GM21447 (cell line): Measurements from ENCODE around the gene FAM151B.
"Not testable (repeated sequence)": the region's sequence is repeated elsewhere in the genome, so short reads cannot be mapped to it uniquely, and the experiment has no call there.

Experiments
- ATAC-seq: cut with Tn5 transposase; IDR thresholded peaks from one replicate; pipeline ENCODE4 v1.9.1; 2021; ENCODE audit not compliant: unreplicated experiment

The FAM151B gene

DNA sequence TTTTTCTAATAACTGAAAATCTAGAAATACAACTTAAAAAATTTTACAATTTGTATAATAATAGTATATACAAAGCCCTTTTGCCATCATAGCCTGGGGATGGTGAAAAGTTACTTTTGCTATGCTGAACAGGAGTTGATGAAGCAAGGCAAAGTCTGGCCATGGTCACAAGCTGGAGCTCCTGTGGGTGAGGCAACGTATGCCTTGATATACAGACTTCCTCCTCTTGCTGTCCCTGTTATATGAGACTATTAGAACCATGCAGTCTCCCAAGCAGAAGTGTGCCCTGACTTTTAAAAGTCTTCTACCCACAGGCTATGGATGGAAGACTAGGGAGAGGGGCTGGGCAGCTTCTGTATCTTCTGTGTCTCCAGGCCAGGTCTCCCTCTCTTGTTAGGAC lies 15.7 kb downstream of the FAM151B start:
- ATAC-seq: no peak

DNA sequence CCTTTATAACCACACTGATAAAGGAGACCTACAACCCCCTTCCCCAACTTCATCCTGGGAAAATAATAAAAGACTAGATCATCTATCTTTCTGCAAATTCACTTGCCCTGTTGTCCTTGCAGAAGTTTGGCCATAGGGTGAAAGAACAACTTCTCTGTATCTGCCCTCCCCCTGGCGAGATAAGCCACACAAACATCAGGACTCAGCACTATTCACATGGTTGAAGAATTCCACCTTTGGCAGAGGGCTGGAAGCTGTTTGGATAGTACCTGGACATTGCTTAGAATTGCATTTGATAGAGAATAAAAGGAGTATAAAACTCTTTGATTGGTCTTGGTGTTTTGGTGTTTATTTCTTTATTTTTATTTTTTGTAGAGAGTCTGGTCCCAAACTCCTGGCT lies 16.9 kb downstream of the FAM151B start:
- ATAC-seq: no peak

DNA sequence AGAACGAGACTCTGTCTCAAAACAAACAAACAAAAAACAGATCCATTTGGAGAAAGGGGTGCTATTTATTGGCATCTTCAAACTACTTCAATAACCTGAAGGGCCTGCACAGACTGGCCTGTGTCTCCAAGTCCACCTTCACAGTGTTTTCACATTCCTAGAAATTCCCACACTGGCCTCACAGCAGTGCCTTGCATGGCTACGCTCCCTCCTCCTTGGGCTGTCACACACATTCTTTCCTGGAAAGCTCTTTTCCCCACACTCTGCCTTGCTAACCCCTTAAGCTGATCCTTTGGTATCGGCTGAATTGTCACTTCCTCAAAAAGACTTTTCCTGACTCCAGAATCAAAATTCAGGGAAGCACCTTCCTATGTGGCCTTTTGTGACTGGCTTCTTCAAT lies 19.8 kb downstream of the FAM151B start:
- ATAC-seq: no peak

DNA sequence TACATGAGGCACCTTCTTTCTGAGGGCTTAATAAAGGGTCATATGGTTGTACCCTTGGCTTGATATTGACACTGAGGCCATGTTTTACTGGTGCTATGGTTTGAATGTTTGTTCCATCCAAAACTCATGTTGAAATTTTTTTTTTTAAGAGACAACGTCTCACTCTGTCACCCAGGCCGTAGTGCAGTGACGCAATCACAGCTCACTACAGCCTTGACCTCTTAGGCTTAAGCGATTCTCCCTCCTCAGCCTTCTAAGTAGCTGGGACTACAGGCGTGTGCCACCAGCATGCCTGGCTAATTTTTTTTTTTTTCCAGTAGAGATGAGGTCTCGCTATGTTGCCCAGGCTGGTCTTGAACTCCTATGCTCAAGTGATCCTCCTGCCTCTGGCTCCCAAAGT lies 20.9 kb downstream of the FAM151B start:
- no peak for ATAC-seq

GRCh38 chr5:80509362-80509761 lies 21.5 kb downstream of the FAM151B start:
- no peak for ATAC-seq

DNA sequence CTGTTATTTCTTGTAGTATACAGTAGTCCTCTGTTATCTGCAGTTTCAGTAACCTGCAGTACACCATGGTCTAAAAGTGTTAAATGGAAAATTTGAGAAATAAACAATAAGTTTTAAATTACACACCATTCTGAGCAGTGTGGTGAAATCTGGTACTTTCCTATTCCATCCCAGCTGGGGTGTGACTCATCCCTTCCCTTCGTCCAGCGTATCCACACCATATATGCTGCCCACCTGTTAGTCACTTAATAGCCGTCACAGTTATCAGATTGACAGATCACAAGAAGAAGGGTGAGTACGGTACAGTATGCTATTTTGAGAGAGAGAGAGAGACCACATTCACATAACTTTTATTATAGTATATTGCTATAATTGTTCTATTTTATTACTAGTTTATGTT lies 28.9 kb downstream of the FAM151B start:
- ATAC-seq: peak; percentile 46

DNA sequence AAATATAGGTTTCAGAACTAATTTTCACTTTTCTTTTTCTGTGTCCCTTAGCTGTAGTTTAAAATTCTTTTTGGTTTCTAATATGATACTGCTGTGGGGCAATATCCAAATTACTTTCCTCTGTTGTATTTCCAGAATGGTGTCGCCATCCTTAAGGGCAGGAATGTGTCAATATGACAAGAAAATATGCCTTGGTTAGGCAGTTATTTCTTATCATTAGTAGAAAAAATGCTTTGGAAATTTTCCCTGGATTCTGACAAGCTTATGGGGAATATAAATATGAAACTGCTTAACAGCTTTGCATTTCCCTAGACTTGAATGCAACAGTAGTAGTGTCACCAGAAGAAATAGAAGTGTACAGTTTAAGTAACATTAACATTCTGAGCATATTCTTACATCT lies 52.8 kb downstream of the FAM151B start:
- ATAC-seq: no peak

- no peak for ATAC-seq
These were observed 53.5 kb downstream of the FAM151B start for GRCh38 chr5:80541392-80541791.

DNA sequence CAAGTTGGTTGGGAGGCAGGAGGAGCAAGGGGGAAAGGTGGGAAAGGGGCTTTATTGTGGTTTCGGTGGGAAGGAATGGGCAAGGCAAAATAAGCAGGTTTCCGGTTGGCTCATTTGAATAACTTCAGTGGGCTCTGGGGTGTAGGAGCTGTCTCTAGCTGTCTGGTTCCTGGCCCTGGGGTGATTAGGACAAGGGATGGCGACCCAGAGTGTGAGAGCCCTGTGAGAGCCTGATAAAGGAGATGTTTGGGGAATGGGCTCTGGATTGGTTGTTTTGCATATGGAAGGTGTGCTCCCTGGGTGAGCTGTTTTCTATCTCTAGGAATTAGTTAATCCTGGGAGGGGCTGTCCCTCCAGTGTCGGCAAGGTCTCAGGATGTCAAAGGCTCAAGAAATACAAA lies 66.7 kb downstream of the FAM151B start:
- ATAC-seq: no peak

DNA sequence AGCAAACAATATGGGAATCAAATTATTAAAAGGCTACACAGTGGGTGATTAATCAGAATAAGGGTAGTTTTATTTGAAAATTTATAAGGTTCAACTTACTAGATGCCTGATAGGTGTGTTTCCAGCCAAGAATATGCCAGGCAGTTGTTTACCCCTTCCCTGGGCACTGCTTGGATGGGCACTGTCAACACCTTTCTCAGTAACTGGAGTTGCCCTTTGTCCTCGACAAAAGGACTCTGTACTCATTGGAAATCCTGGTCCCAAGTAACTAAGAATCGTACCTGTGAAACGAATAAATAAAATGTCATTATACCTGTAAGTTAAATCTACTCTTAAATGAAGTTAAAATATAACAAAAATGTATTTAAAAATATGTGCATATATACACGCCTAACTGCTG lies 67.2 kb downstream of the FAM151B start:
- no peak for ATAC-seq

DNA sequence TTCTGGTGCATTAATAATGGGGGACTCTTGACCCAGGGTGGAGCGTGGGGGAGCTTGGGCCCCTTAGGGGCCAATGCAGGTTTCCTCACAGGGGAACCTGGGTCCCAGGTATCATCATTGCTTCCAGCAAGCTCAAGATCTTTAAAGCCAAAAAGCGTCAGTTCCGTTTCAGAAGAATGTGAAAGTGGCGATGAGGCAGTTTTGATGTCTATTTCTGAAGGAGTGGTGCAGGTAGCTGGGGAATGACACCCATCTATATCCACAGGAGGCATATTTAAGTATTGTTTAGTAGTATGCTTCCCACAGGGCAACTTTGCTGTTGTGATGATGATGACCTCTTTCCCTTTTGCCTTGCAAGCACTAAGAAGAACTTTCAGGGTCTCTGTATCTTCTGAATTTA lies 71.3 kb downstream of the FAM151B start:
- no peak for ATAC-seq

DNA sequence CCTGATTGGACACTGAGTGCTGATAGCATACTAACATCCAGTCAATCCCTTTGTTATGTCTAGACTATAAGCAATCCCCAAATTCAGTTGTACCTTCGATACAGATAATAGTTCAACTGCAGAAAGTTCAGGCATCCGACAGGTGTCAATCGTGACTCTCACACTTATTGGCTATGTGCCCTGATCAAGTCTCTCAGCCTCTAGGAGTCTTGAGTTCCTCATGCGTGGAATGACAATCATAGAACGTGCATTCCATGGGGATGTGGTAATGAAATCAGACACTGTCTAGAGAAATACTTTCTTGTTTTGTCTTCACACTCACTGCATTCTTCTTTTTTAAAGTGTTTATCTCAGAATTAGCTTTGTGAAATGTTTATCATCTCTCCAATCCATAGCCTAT lies 77.4 kb downstream of the FAM151B start:
- no peak for ATAC-seq

- ATAC-seq: no peak
These were observed 78.9 kb downstream of the FAM151B start for GRCh38 chr5:80566711-80567259.

DNA sequence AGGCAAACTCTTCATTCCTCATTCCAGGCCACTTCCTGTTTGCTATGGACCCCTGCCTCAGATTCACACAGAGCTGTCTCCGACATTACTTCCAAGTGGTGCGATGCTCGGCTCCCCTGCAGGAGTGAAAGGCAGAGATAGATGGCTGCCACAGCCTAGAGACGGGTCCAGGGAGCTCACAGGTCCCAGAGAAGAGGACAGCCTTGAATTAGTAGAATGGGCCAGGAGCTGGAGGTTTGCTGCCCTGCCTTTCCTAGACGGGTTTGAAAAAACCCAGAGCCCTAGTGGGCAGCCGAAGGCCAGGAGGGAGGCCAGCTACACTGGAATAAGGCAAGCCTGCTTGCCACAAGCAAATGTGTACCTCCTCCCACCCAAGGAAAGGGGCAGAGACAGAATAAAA lies 80.4 kb downstream of the FAM151B start:
- ATAC-seq: no peak

- ATAC-seq: no peak
These were observed 81.4 kb downstream of the FAM151B start for GRCh38 chr5:80569086-80569960.

DNA sequence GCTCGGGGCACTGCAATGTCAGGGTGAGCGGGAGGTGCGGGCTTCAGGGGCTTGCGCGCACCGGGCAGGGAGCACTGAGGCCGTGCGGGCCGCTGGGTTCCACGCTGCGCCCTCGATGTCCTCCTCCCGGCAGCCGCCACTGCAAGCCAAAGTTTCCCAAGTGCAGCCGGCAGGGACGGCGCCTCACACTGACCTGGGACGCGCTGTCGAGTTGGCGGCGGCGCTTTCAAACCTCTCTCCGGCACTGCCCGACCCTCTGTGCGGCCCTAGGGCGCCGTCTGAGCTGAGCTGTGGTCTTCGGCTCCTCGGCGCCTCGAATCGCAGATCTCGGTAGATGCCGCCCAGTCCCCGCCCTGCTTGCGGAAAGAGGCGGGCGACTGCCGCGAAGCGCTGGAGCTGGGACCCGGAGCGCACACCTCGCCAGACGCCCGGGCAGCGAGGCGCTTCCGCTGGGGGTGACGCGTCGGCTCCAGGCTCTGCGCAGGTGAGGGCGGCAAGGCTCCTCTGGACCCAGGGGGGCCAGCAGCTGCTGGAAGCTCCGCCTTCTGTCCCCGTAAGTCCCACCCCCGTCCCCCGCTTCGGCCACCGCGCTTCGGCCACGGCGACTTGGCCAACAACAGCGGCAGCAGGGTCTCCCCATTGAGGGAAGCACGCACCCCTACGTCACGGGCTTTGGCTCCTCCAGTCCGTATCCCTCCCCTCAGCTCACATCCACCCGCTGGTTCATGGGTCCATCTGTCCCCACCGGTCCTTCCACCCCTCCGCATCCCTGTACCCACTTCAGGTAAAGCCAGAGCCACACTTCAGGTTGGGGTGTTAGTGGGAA lies 82.3 kb downstream of the FAM151B start, which contains the start of gene ANKRD34B:
Gene ANKRD34B, minus strand, starts transcription at position 320 of the 826 bp plus-strand sequence. CDS start 10,261 bp downstream, outside the sequence.
- ATAC-seq: no peak

DNA sequence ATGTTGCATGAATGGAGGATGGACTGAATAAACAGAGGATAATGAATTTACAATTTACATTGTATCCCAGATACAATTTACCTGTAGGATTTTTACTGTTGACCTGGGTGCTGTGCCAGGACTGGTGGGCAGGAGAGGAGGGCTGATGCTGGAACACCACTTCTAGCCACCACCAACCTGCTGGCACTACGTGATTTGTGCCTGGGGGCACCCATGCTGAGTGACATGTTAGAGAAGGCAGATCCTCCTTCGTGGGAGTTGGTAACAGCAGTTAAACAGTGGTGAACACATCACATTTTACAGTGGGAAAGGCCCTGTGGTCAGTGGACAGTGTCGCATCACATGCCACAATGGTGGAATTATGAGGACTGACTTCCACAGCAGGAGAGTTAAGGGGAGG lies 85.2 kb downstream of the FAM151B start:
- ATAC-seq: no peak

DNA sequence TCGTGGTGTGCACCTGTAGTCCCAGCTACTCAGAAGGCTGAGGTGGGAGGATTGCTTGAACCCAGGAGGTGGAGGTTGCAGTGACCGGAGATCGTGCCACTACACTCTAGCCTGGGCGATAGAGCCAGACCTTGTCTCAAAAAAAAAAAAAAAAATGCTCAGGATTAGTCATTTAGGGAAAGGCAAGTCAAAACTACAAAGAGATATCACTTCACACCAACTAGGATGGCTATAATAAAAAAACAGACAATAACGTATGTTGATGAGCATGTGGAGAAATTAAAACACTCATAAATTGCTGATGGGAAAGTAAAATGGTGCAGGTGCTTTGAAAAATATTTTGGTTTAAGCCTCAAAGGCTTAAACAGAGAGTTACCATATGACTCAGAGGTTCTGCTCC lies 88.5 kb downstream of the FAM151B start:
- no peak for ATAC-seq

DNA sequence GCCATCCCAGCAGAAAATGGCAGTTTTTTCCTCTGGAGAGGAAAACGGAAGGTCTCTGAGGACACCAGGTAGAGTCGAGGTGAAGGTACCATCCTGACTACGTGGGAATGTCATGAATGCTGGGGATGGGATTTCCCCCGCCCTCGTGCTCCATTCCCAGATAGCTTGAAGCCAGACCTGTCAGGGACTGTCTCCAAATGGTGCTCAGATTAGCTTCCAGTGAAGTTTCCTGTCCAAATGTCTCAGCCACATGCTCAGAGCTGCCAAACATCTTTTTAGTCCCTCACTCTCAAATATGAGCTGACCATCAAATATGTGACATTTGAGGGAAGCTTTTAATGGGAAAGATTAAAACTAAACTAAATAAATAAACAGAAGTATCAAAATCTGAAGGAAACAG lies 89.8 kb downstream of the FAM151B start:
- no peak for ATAC-seq

DNA sequence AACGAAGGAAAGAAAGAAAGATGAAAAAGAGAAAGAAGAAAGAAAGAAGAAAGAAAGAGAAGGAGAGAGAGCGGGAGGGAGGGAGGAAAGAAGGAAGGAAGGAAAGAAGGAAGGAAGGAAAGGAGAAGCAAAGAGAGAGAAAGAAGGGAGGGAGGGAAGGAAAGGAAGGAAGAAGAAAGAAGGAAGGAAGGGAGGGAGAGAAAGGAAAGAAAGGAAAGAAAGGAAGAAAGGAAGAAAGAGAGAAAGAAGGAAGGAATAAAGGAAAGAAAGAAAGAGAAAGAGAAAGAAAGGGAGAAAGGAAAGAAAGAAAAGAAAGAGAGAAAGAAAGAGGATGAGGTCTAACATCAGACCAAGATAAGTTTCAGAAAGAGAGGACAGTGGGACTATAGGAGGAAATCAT lies 91.2 kb downstream of the FAM151B start:
- ATAC-seq: no peak

DNA sequence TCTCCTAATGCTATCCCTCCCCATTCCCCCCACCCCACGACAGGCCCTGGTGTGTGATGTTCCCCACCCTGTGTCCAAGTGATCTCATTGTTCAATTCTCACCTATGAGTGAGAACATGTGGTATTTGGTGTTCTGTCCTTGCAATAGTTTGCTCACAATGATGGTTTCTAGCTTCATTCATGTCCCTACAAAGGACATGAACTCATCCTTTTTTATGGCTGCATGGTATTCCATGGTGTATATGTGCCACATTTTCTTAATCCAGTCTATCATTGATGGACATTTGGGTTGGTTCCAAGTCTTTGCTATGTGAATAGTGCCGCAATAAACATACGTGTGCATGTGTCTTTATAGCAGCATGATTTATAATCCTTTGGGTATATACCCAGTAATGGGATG lies 92.4 kb downstream of the FAM151B start:
- not testable (repeated sequence) for ATAC-seq

DNA sequence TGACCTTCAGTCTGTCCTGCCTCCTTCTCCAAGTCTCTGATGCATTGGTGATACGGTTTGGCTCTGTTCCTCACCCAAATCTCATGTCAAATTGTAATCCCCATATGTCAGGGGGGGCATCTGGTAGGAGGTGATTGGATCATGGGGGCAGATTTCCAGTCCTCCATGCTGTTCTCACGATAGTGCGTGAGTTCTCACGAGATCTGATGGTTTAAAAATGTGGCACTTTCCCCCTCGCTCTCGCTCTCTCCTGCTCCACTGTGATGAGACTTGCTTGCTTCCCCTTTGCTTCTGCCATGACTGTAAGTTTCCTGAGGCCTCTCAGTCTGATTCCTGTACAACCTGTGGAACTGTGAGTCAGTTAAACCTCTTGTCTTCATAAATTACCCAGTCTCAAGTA lies 96.9 kb downstream of the FAM151B start:
- ATAC-seq: no peak
